Mammary epithelial cell (primary cell): ENCODE results near the gene SPARCL1.

Source experiments
- EZH2 ChIP-seq: IDR thresholded peaks from 2 replicates; pipeline ENCODE4 v1.6.1; 2012; ENCODE audit warnings: low read length, inconsistent platforms, borderline replicate concordance
- TF ChIP-seq, protein P1 (sequence below), 2 donors: IDR thresholded peaks in 1 of 2; conservative IDR thresholded peaks in 1 of 2; 2 replicates each; pipeline ENCODE4 v1.5.1; 2011 to 2012; ENCODE audit warnings: inconsistent platforms in 2 of 2, low read length in 2 of 2, mild to moderate bottlenecking in 2 of 2, control low read depth in 1 of 2, low read depth in 1 of 2; ENCODE audit not compliant: insufficient read depth in 1 of 2; ENCODE audit errors: extremely low read depth in 1 of 2

DNA sequence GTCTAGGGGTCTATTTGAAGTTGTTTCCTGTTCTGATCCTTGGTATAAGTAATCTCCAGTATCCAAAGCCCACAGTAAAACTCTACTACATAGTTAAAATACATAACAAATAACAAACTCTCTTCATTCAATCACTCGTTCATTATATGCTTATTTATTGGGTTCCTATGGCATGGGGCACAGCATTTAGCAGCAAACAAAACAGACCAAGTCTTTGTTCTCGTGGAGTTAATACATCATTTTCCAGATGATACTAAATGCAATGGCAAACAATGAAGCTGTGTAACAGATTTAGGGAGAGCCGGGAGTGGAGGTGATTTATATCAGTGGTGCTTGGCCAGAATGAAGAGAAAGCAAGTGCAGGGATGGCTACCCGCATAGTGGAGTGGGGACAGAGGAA is 36.6 kb upstream of the SPARCL1 start:
- TF ChIP-seq, protein P1, sequence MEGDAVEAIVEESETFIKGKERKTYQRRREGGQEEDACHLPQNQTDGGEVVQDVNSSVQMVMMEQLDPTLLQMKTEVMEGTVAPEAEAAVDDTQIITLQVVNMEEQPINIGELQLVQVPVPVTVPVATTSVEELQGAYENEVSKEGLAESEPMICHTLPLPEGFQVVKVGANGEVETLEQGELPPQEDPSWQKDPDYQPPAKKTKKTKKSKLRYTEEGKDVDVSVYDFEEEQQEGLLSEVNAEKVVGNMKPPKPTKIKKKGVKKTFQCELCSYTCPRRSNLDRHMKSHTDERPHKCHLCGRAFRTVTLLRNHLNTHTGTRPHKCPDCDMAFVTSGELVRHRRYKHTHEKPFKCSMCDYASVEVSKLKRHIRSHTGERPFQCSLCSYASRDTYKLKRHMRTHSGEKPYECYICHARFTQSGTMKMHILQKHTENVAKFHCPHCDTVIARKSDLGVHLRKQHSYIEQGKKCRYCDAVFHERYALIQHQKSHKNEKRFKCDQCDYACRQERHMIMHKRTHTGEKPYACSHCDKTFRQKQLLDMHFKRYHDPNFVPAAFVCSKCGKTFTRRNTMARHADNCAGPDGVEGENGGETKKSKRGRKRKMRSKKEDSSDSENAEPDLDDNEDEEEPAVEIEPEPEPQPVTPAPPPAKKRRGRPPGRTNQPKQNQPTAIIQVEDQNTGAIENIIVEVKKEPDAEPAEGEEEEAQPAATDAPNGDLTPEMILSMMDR (conservative IDR thresholded peaks at IDR 0.05 in 1 of 2, IDR thresholded peaks at IDR 0.05 in 1 of 2; ENCODE audit: extremely low read depth in 1 of 2, insufficient read depth in 1 of 2, low read depth in 1 of 2, low read length in 2 of 2) = no peak
- no peak for TF ChIP-seq EZH2
